Stimulated activated CD8-positive, alpha-beta memory T cell treated with anti-CD3 and anti-CD28 coated beads, Interleukin-12 subunit alpha, Interleukin-12 subunit beta, amount 100 ng/mL, for 1 hour (primary cell): ENCODE results near the gene TRPT1.

Source experiments
- DNase-seq: peaks from one replicate; pipeline ENCODE4 v3.0.0-alpha.2; 2020; ENCODE audit warnings: low read depth

Gene TRPT1

DNA sequence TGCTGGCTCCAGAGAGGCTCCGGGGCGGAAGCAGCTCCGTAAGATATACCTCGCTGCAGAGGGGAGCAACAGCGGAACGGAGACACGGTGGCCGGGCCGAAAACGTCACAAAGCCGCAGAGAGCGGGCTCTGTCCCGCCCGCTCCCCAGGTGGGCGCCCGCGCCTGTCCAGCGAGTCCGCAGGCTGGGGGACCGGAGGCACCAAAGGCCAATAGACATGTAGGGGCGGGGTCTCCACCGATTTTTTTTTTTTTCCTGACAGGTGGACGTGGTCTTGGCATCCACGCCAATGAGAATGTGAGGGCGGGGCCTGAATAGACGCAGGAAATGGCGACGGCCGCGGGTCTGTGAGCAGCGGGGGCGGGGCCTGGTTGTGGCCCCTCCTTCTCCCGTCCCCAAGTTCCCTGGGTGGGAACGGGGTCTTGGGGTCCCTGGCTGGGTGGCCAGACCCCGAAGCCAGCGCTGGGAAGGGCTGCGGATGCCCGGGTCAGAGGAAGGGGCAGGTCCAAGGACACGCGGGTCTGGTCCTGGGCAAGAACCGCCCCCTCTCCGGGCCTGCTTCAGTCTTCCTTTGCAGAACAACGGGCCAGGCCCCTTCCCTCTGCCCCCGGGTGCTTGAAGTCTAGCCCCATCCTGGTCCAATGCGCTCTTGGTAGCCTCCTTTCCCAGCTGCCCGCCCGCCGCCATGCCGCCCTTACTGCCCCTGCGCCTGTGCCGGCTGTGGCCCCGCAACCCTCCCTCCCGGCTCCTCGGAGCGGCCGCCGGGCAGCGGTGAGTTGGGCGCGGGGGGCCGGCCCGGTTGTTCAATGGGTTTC, 4.4 kb upstream of the TRPT1 start, which contains the start of gene DNAJC4:
Gene DNAJC4 (plus strand): TSS at position 378 of the 814 bp plus-strand sequence. CDS start 307 bp downstream, at position 685.
- peak; percentile 75 for DNase-seq

DNA sequence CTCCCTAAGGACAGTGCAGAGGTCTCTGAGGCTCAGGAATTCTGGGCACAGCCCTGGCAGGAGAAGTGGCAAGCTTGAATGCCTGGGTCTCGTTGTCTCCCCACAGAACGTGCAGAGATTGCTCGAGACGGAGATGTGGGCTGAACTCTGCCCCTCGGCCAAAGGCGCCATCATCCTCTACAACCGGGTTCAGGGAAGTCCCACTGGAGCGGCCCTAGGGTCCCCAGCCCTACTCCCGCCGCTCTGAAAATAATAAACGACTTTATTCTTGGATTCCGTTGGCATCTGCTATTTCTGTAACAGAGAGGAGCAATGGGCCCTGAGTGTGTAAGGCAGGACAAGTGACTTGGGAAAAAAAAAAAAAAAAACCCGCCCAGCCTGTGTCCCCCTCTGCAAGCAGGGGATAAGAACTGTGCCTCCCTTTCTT, 3.8 kb upstream of the TRPT1 start:
- no peak for DNase-seq

DNA sequence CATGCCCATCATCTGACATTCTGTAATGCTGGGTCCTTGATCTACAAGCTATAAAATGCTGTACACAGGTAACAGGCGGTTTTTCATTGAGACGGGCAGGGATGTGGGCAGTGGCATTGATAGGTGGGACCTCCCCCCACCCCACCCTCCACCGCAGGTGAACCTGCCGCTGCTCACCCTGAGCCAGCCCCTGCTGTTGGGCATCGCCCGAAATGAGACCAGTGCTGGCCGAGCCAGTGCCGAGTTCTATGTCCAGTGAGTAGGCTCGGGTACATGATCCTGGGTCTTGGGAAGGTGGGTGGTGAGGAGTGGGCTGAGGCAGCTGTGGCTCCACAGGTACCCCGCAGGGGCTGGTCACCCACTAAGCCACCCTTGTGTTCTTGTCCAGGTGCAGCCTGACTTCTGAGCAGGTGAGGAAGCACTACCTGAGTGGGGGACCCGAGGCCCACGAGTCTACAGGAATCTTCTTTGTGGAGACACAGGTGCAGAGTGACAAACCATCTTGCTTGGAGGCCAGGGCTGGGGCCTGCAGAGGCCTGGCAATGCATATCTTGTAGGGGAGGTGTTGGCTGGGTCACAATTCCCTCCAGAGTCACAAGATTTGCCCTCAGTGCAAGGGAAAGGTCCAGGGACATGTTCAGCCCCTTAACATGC, 3.2 kb upstream of the TRPT1 start:
- no peak for DNase-seq

DNA sequence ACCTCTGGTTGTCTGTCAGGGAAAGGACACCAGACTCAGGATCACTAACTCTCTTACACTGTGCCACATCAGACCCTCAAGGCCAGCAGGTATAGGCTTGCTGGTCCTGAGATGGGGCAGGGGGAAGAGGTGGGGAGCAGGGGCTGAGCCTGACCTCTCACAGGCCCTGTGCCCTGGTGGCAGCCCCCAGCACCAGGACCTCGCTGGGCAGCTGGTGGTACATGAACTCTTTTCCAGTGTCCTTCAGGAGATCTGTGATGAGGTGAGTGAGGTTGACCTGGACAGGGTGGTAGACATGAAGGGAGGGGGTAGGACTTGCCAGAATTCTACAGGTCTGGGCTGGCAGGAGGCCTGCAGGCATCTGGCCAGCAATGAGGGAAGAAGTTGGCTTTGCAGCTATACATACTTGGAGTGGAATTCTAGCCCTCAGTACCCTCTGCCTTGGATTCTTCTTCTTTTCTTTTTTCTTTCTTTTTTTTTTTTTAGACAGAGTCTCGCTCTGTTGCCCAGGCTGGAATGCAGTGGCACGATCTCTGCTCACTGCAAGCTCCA, 1.5 kb upstream of the TRPT1 start:
- no peak for DNase-seq

DNA sequence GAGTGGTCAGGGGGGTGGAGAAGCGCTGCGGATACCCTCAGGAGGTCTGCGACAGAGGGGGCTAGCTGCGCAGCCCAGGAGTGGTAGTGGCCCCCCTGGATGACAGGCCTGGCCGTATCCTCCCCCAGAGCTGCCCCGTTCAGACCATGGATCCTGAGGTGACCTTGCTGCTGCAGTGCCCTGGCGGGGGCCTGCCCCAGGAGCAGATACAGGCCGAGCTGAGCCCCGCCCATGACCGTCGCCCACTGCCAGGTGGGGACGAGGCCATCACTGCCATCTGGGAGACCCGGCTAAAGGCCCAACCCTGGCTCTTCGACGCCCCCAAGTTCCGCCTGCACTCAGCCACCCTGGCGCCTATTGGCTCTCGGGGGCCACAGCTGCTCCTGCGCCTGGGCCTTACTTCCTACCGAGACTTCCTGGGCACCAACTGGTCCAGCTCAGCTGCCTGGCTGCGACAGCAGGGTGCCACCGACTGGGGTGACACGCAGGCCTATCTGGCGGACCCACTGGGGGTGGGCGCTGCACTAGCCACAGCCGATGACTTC, 593 bp upstream of the TRPT1 start:
- DNase-seq = no peak

DNA sequence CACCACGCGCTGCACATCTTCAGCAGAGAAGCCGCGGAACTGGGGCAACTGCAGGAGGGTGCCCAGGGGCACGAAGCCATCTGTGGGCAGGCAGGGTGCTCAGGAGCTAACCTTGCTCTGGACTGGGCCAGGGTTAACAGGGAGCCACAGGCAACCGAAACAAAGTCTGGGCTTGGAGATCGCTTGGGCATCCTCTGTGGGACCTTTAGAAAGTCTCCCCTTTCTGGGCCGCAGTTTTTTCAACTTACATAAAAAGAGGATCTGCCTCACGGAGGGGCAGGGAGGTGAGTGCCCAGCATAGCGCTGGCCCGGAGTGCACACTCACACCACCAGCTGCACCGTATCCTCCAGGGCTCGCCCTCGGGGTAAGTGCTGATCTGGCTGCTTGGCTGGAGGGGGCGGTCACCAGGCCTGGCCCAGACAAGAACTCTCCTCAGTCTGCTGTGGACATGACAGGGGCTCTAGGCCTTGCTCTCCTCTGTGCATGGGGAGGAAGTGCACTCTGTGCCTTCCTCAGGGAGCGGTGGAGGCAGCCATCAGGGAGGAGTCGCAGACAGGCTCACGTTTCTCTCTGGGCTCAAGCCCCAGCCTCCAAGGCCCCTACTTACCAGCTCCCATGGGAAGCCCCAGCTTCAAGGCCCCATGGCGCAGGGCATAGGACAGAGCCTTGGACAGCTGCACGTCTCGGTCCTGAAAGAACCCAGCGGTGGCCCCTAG, 937 bp downstream of the TRPT1 start:
- no peak for DNase-seq

DNA sequence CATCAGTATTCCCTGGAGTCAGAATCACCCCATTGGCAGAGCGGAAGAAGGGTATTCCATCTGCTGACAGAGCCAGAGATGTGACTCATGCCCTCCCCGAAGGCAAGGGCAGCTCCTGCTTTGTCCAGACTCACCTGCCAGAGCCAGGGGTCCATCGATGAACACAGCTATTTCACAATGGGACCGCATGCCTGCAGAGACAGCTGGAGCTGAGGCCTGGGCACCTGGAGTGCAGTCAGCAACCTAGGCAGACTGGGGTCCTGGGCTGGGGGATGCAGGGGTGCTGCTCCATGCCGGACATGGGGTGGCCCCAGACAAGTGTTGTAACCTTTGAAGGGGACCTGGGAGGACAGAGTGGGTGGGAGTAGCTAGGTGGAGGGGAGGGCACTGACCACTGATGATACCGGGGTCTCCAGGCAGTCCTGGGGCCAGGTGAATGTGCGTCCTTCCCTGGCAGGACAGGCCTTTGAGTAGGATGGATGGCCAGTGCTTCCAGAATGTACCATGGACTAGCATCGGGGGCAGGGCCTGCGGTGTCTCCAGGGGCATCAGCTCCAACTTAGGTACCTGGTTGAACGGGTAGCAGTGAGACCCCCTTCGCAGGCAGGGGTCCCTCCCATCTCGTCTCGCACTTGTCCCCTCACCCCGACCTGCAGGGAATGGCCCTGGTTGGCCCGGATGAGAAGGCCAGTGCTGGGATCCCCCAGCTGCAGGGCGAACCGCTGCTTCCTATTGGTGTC, 1.7 kb downstream of the TRPT1 start:
- no peak for DNase-seq

DNA sequence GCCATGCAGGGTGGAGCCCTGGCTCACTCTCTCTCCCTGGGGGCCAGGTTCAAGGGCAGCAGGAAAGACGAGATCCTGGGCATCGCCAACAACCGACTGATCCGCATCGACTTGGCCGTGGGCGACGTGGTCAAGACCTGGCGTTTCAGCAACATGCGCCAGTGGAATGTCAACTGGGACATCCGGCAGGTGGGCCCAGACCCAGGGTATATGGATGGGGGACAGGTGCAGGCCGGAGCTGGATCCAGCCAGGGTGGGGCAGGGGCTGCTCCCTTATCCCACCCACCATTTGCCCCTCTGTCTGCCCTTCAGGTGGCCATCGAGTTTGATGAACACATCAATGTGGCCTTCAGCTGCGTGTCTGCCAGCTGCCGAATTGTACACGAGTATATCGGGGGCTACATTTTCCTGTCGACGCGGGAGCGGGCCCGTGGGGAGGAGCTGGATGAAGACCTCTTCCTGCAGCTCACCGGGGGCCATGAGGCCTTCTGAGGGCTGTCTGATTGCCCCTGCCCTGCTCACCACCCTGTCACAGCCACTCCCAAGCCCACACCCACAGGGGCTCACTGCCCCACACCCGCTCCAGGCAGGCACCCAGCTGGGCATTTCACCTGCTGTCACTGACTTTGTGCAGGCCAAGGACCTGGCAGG, 2.9 kb downstream of the TRPT1 start:
- no peak for DNase-seq

DNA sequence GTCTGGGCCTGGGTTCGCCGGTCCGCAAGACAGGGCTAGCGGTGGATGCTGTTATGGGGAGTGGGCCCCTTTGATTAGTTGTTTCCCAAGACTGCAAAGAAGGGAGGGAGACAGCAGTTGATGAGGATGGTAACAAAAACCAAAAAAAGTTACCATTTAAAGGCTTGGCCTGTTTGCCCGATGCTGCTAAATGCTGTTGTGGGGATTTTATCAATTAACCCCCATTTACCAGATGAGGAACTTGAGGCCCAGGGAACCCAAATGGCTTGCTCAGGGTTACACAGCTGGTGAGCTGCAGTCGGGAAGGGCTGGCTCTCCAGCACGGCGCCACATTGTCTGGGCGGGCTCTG, 3.4 kb downstream of the TRPT1 start:
- DNase-seq = no peak

DNA sequence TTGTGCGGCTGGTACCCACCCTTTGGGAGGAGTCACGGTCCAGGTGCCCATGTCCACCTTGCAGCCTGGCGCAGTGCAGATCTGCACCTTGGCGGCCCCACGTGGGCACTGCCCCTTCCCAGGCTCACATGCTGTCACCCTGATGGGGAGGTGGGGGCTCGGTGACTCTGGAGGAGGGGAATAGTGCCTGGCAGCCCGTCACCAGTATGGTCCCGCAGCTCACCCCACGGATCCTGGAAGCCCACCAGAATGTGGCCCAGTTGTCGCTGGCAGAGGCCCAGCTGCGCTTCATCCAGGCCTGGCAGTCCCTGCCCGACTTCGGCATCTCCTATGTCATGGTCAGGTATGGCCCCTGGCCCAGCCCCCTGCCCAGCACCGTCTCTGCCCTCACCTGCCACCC, 5.2 kb downstream of the TRPT1 start:
- DNase-seq = no peak

DNA sequence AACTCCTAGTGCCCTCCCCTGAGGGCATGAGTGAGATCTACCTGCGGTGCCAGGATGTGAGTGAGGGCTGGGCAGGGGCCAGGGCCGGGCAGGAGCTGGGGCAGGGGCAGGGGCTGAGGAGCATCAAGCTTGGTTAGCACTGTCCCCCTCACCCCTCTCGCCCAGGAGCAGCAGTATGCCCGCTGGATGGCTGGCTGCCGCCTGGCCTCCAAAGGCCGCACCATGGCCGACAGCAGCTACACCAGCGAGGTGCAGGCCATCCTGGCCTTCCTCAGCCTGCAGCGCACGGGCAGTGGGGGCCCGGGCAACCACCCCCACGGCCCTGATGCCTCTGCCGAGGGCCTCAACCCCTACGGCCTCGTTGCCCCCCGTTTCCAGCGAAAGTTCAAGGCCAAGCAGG, 5.7 kb downstream of the TRPT1 start:
- no peak for DNase-seq

DNA sequence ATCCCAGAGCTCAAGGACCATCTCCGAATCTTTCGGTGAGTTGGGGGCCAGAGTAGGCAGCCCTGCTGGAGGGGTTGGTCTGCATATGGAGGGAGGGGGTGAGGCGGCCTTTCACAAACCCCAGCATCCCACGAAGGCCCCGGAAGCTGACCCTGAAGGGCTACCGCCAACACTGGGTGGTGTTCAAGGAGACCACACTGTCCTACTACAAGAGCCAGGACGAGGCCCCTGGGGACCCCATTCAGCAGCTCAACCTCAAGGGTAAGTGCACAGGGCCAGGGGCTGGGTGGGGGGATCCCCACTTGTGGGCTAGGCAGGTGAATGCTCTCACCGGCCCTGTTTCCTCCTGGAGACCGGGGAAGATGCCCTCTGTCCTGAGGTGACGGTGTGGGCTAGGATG, 6.2 kb downstream of the TRPT1 start:
- no peak for DNase-seq

DNA sequence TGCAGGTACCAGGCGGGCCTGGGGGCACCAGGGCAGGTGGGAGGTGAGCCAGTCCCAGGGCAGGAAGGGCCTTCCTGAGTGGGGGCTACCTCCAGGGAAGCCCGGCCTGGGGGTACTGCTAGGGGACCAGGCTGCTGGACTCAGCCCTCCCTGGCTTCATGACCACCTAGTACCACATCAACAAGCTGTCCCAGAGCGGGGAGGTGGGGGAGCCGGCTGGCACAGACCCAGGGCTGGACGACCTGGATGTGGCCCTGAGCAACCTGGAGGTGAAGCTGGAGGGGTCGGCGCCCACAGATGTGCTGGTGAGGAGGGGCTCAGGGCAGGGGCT, 6.7 kb downstream of the TRPT1 start:
- DNase-seq = no peak

DNA sequence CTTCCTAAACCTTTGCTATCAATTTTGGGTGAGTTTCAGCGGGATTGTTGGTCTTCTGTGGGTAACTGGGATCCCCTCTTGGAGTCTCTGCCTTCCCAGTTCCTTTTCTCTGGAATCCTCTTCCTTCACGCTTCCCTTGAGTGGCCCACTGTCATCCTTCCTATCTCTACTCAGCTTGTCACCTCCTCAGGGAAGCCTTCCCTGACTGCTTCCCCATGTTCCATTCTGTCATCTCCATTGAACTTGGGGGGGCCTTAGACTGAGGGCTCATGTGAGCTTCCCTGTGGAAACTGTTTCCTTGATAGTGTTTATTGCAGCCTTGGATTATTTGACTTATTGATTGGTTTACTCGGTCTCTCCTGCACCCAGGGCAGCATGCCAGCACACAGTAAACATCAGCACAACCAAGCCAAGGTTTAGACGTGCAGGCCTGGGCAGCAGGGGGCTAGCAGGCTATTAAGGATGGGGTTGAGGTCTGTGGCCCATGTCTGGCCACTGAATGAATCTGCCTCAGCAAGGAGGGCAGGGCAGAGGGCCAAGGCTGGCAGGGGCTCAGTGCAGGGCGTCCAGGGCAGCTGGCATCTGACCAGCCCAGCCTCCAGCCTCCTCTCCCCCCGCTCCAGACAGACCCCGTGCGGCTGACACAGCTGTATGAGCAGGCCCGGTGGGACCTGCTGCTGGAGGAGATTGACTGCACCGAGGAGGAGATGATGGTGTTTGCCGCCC, 7.2 kb downstream of the TRPT1 start:
- no peak for DNase-seq

DNA sequence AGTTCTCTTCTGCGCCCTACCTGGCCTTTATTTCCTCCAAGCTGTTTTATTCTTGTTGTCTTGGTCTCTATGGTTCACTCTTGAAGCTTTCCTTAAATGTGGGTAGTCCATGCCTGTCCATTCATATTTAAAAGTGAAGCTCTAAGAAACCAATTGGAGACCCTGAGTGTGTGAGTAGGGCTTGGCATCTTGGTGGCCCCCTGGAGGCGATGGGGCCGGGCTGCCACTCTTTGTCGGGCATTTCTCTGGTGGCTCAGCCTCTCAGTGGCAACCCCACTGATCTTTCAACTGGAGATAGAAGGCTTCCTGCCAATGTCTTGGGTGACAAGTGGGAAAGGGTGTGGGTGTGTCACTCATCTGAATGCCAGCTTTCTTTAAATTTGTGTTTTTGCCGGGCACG, 9.1 kb downstream of the TRPT1 start:
- no peak for DNase-seq

DNA sequence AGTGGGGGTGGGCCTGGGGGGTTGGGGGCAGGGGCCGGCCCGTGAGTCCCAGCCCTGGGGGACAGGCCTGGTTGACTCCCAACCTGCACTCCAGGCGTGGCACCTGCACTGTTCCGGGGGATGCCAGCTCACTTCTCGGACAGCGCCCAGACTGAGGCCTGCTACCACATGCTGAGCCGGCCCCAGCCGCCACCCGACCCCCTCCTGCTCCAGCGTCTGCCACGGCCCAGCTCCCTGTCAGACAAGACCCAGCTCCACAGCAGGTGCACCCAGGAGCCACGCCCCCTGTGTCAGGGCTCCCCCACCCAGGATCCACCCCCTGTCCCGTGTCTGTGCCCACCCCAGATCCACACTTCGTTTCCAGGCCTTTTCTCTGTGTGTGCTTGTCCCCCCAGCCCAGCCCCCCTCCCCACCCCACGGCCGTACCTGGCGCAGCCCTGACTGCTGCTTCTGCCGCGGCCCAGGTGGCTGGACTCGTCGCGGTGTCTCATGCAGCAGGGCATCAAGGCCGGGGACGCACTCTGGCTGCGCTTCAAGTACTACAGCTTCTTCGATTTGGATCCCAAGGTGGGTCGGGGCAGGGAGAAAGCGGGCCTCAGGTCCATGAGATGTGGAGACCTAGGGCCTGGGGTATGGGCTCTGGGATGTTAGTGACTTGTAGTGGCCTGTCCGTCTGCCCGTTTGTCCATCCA, 14.7 kb downstream of the TRPT1 start:
- DNase-seq = no peak

DNA sequence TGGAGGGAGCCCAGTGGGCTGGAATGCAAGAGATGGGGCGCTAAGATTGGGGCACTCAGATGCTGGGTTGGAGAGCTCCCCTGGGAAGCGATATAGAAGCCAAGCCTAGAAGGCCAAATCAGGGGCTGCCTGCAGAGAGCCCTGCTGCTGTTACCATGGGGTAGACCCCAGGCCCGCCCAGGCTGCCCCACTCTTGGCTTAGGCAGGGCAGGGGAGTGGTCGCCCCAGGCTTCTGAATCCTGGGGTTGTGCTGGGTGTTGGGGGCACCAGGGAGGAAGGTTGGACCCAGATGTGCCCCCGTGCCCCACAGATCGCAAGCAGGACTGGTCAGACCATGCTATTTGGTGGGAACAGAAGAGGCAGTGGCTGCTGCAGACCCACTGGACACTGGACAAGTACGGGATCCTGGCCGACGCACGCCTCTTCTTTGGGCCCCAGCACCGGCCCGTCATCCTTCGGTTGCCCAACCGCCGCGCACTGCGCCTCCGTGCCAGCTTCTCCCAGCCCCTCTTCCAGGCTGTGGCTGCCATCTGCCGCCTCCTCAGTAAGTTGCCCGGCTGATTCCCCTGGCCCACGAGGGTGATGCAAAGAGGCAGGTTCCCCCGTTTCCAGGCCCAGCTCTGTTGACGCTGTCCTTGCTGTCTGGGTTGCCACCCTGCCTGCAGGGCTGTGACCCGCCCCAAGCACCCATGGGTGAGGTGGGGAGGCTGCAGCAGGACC, 15.5 kb downstream of the TRPT1 start:
- no peak for DNase-seq

DNA sequence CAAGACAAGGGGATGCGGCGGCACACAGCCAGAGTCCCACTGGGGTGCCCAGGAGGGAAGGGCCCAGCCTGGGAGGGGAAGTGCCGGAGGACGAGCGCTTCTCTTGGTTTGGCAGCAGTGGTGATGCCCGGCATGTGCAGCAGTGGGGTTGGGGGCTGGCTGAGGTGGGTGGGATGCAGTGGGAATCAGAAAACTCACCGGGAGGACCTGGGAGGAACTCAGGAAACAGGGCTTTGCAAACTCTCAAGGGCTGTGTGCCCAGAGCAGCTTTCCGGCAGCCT, 16.5 kb downstream of the TRPT1 start:
- no peak for DNase-seq

DNA sequence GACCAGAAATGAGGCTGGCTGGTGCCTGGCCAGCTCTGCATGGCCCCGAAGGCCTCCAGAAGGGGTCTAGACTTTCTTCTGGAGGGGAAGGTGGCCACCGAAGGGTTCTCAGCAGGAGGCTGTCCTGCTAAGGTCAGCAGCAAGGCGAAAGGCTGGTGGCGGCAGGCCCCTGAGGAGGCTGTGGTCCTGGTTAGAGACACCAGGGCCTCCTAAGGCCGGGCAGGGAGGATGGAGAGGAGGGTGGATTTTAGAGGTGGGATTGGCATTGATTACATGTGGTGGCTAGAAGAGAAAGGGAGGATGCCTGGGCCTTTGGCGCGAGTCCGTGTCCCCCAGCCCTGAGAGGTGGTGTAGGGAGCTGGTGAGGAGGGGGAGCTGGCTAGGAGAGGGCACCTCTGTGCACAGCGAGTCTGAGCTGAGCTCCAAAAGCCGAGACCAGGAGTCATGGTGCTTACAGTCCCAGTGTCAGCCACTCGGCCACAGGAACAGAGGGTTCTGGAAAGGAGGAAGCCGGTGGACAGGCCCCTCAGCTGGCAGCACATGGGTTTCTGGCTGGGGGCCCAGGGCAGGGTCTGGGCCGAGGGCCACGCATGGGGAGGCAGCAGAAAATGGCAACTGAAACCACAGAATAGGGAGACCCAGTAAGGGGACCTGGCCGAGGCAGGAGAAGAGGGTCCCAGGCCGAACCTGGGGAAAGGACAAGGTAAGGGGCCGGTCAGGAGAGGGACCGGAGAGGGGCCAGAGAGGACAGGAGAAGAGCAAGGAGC, 17.0 kb downstream of the TRPT1 start:
- DNase-seq = no peak
